ENCODE data around the gene OBSL1. TPM values are rescaled to one million over a fixed set of nuclear protein-coding genes. Genes with fewer than 3 reads are reported as not detected.

The OBSL1 gene
- total and polyA plus RNA-seq, 4 donors: 34.0 to 75.2 (median 64.0) TPM

DNA sequence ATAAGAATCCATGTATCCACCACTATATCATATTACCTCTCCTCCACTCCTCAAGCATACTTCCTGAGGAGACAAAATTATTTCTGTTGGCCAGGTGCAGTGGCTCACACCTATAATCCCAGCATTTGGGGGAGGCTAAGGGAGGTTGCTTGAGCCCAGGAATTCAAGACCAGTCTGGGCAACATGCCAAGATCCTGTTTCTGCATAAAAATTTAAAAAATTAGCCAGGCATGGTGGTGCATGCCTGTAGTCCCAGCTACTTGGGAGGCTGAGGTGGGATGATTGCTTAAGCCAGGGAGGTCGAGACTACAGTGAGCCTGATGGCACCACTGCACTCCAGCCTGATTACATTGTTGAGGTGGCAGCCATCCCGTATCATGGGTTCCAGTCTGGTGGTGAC, 10.0 kb upstream of the OBSL1 start:
- Histone ChIP-seq H3K27me3 (ENCODE audit: control insufficient read depth in 3 of 3, insufficient read depth in 3 of 3, low read length in 2 of 3) (no peaks in the 10 kb centered on the region), H3K9me3 (ENCODE audit: control insufficient read depth in 4 of 4, insufficient read depth in 3 of 4, low read length in 3 of 4) (no peaks in the 10 kb centered on the region), H3K4me1 (ENCODE audit: control insufficient read depth in 5 of 5, insufficient read depth in 5 of 5, low read length in 5 of 5) (peaks cover 0 to 20% (median 5%) of the 10 kb centered on the region in 5 donors), H3K4me3 (no peak overlapping the region), H3K9ac (ENCODE audit: insufficient read depth in 1 of 2, low read length in 2 of 2) (no peak overlapping the region), H3K36me3 (ENCODE audit: control insufficient read depth in 4 of 4, insufficient read depth in 4 of 4, low read length in 4 of 4) (no peaks in the 10 kb centered on the region), H3K27ac (ENCODE audit: low read depth in 1 of 2, low read length in 1 of 2) (no peak overlapping the region)
- WGBS, 2 donors: 74 to 81% methylated on average over 2 of the region's 2 CpGs
- DNase-seq (no peak), ATAC-seq (ENCODE audit: insufficient read depth, low FRiP score) (no peak)
- TF ChIP-seq, protein P1, sequence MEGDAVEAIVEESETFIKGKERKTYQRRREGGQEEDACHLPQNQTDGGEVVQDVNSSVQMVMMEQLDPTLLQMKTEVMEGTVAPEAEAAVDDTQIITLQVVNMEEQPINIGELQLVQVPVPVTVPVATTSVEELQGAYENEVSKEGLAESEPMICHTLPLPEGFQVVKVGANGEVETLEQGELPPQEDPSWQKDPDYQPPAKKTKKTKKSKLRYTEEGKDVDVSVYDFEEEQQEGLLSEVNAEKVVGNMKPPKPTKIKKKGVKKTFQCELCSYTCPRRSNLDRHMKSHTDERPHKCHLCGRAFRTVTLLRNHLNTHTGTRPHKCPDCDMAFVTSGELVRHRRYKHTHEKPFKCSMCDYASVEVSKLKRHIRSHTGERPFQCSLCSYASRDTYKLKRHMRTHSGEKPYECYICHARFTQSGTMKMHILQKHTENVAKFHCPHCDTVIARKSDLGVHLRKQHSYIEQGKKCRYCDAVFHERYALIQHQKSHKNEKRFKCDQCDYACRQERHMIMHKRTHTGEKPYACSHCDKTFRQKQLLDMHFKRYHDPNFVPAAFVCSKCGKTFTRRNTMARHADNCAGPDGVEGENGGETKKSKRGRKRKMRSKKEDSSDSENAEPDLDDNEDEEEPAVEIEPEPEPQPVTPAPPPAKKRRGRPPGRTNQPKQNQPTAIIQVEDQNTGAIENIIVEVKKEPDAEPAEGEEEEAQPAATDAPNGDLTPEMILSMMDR (IDR thresholded peaks at IDR 0.05; ENCODE audit: control extremely low read depth, extremely low read depth): no peak

DNA sequence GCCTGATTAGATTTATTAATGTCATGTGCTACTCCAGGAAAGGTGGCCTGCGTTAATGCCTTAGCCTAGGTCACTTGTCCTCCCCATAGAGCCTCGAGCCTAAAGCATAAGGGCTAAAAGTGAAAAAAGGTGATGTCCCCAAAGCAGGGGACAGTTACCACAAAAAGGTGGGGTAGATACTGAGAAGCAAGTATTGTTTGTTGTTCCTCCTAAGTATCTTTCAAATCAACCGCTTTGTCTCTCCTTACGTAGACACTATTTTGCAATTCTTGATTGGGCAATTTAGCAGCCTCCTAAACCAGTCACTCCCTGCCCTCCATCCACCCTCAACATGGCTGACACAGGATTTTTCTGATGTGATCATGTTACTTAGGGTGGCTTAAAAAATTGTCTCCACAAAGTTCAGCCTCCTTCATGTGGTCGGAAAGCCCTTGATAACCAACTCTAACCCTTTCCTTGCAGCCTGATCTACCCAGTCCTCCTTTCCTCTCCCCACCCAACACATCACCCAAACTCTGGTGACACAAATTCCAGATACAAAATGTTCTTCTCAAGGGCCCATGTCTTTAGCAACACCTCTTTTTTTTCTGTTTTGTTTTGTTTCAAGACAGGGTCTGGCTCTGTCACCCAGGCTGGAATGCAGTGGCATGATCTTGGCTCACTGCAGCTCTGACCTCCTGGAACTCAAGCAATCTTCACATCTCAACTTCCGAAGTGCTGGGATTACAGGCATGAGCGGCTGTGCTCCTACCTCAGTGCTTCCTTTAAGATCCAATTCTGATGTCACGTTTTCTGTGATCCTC, 7.7 kb upstream of the OBSL1 start:
- Histone ChIP-seq H3K4me3 (no peak overlapping the region), H3K9me3 (ENCODE audit: control insufficient read depth in 4 of 4, insufficient read depth in 3 of 4, low read length in 3 of 4) (no peaks in the 10 kb centered on the region), H3K4me1 (ENCODE audit: control insufficient read depth in 5 of 5, insufficient read depth in 5 of 5, low read length in 5 of 5) (peaks cover 0 to 28% (median 5%) of the 10 kb centered on the region in 5 donors), H3K36me3 (ENCODE audit: control insufficient read depth in 4 of 4, insufficient read depth in 4 of 4, low read length in 4 of 4) (no peaks in the 10 kb centered on the region), H3K9ac (ENCODE audit: insufficient read depth in 1 of 2, low read length in 2 of 2) (no peak overlapping the region), H3K27ac (ENCODE audit: low read depth in 1 of 2, low read length in 1 of 2) (peak overlapping the region in 1 of 2 donors; percentile 54), H3K27me3 (ENCODE audit: control insufficient read depth in 3 of 3, insufficient read depth in 3 of 3, low read length in 2 of 3) (no peaks in the 10 kb centered on the region)
- ATAC-seq (ENCODE audit: insufficient read depth, low FRiP score) (no peak), DNase-seq (peak; percentile 37 to 75 (median 59))
- TF ChIP-seq, protein P1 (IDR thresholded peaks at IDR 0.05; ENCODE audit: control extremely low read depth, extremely low read depth): no peak
- 60 to 66% methylated on average over 8 of the region's 8 CpGs for WGBS, 2 donors

DNA sequence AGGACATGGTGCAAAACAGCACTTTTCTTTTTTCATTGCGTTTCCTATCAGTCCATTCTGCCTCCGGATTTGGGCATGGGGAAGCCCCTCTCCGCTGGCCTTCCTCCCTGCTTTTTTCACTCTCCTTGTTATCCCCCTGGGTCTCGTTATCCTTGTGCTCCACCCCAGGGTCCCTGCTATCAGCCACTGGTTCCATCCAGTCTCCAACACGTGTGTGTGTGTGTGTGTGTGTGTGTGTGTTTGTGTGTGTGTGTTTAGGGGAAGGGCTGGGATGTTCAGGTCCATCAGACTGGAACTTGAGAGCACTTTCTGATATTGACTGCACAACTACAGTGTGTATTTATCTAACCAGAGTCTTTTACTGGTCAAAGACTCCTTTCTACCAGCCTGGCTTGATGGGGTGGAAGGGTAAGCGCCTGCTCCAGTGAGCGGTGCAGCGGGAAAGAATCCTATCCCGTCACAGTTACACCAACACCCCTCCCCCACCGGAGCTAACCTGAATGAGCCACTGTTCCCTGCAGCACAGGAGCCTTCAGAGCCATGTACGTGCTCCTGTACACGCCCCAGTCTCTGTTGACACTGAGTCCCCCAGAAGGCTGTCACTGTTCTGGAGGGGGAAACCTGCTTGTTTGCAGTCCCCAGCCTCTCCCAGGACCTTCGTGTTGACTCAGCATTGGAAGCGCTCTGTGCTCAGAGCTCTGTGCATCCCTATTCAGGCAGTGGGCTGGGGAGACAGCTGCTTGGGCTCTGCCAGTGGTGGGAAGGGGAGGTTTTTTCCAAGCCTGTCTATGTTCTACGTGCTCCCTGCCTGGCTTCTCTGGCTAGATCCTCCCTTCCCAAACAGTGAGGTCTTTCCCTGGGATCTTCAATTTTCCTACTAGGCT, 5.4 kb upstream of the OBSL1 start:
- H3K9ac ChIP-seq (ENCODE audit: insufficient read depth in 1 of 2, low read length in 2 of 2): no peak overlapping the region
- peaks cover 0 to 31% (median 8%) of the 10 kb centered on the region in 5 donors for H3K4me1 ChIP-seq (ENCODE audit: control insufficient read depth in 5 of 5, insufficient read depth in 5 of 5, low read length in 5 of 5)
- H3K27ac ChIP-seq (ENCODE audit: low read depth in 1 of 2, low read length in 1 of 2): no peak overlapping the region
- peak; percentile 73 to 86 (median 86) for DNase-seq
- TF ChIP-seq, protein P1 (IDR thresholded peaks at IDR 0.05; ENCODE audit: control extremely low read depth, extremely low read depth): no peak
- no peaks in the 10 kb centered on the region for H3K9me3 ChIP-seq (ENCODE audit: control insufficient read depth in 4 of 4, insufficient read depth in 3 of 4, low read length in 3 of 4)
- H3K4me3 ChIP-seq: no peak overlapping the region
- 41 to 56% methylated on average over 15 of the region's 15 CpGs for WGBS, 2 donors
- no peaks in the 10 kb centered on the region for H3K27me3 ChIP-seq (ENCODE audit: control insufficient read depth in 3 of 3, insufficient read depth in 3 of 3, low read length in 2 of 3)
- no peak for ATAC-seq (ENCODE audit: insufficient read depth, low FRiP score)
- no peaks in the 10 kb centered on the region for H3K36me3 ChIP-seq (ENCODE audit: control insufficient read depth in 4 of 4, insufficient read depth in 4 of 4, low read length in 4 of 4)

All from lung (tissue), 12 donors.